ENCODE results near the gene RAD51B. TPM values are rescaled to one million over a fixed set of nuclear protein-coding genes. Genes with fewer than 3 reads are reported as not detected.

Gene RAD51B
- polyA plus RNA-seq, 3 donors: 3.6 to 11.6 (median 9.4) TPM

- Mint-ChIP-seq H3K9me3 (peaks cover 2 to 13% (median 10%) of the 10 kb centered on the region in 7 donors), H3K27me3 (ENCODE audit: low read depth in 3 of 3) (no peaks in the 10 kb centered on the region), H3K4me1 (no peaks in the 10 kb centered on the region), H3K4me3 (no peak overlapping the region), H3K27ac (no peak overlapping the region), H3K36me3 (peaks cover 0 to 4% of the 10 kb centered on the region in 2 donors)
- no peak overlapping the region for H3K9ac ChIP-seq (ENCODE audit: insufficient read depth, low read length, poor library complexity, severe bottlenecking)
- no peak for TF ChIP-seq CTCF (IDR thresholded peaks at IDR 0.05)
- no peaks in the 10 kb centered on the region for H3K27me3 ChIP-seq (ENCODE audit: control insufficient read depth in 2 of 2, insufficient read depth in 2 of 2, low read length in 2 of 2)
- no peaks in the 10 kb centered on the region for H3K36me3 ChIP-seq (replicated peaks in 1 of 2; ENCODE audit: control insufficient read depth in 1 of 2, insufficient read depth in 2 of 2, low read length in 2 of 2)
- H3K27ac ChIP-seq (ENCODE audit: low read depth in 1 of 2, low read length in 2 of 2): no peak overlapping the region
- no peak overlapping the region for H3K4me2 ChIP-seq (replicated peaks; ENCODE audit: extremely low read depth, low read length, poor library complexity, severe bottlenecking)
- H2AFZ ChIP-seq (ENCODE audit: insufficient read depth, low read depth, low read length, poor library complexity, severe bottlenecking): no peak overlapping the region
- no peaks in the 10 kb centered on the region for H3K79me2 ChIP-seq (ENCODE audit: insufficient read depth, low read length)
- no peak overlapping the region for H3K4me3 ChIP-seq (replicated peaks in 1 of 3; ENCODE audit: low read depth in 2 of 3, low read length in 3 of 3)
- DNase-seq: no peak
- no peaks in the 10 kb centered on the region for H4K20me1 ChIP-seq (ENCODE audit: insufficient read depth, low read length)
- WGBS (ENCODE audit: insufficient coverage): no CpG with 5 or more reads among the region's 1 CpG
- intact Hi-C loops (cut with micrococcal nuclease): no loop called here
- H3K9me3 ChIP-seq (replicated peaks in 1 of 2; ENCODE audit: control insufficient read depth in 1 of 2, insufficient read depth in 1 of 2, low read length in 2 of 2): no peaks in the 10 kb centered on the region
- H3K4me1 ChIP-seq (ENCODE audit: control insufficient read depth in 1 of 2, insufficient read depth in 2 of 2, low read length in 2 of 2): no peaks in the 10 kb centered on the region
These were observed 275.2 kb downstream of the RAD51B start for GRCh38 chr14:68094752-68095151.

DNA sequence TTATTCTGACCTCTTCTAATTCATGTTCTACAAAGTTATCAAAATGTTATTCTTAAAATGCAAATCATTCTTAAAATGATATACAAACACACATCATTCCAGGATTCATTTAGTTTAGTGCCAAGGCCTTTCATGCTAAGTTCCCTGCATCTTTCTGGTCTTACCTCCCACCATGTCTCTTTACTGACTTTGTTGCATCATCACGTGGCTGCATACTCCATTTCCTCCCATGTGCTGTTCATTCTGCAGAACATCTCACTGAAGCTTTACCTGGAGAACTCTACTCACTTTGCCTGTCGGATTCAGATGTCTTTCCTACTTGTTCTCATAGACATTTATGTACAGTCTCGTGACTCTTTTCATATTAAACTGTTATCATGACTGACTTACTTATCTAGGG lies 278.1 kb downstream of the RAD51B start:
- Histone ChIP-seq H3K4me3 (replicated peaks in 1 of 3; ENCODE audit: low read depth in 2 of 3, low read length in 3 of 3) (no peak overlapping the region), H3K4me2 (replicated peaks; ENCODE audit: extremely low read depth, low read length, poor library complexity, severe bottlenecking) (no peak overlapping the region), H3K27ac (ENCODE audit: low read depth in 1 of 2, low read length in 2 of 2) (no peak overlapping the region), H3K79me2 (ENCODE audit: insufficient read depth, low read length) (no peaks in the 10 kb centered on the region), H3K4me1 (ENCODE audit: control insufficient read depth in 1 of 2, insufficient read depth in 2 of 2, low read length in 2 of 2) (no peaks in the 10 kb centered on the region), H2AFZ (ENCODE audit: insufficient read depth, low read depth, low read length, poor library complexity, severe bottlenecking) (no peak overlapping the region), H3K27me3 (ENCODE audit: control insufficient read depth in 2 of 2, insufficient read depth in 2 of 2, low read length in 2 of 2) (no peaks in the 10 kb centered on the region), H3K9ac (ENCODE audit: insufficient read depth, low read length, poor library complexity, severe bottlenecking) (no peak overlapping the region), H3K36me3 (replicated peaks in 1 of 2; ENCODE audit: control insufficient read depth in 1 of 2, insufficient read depth in 2 of 2, low read length in 2 of 2) (peaks cover 0 to 13% of the 10 kb centered on the region in 2 donors), H4K20me1 (ENCODE audit: insufficient read depth, low read length) (no peaks in the 10 kb centered on the region), H3K9me3 (replicated peaks in 1 of 2; ENCODE audit: control insufficient read depth in 1 of 2, insufficient read depth in 1 of 2, low read length in 2 of 2) (peaks cover 24 to 25% of the 10 kb centered on the region in 2 donors)
- Mint-ChIP-seq H3K4me3 (no peak overlapping the region), H3K27me3 (ENCODE audit: low read depth in 3 of 3) (no peaks in the 10 kb centered on the region), H3K27ac (no peak overlapping the region), H3K4me1 (no peaks in the 10 kb centered on the region), H3K9me3 (peaks cover 27 to 37% (median 28%) of the 10 kb centered on the region in 7 donors), H3K36me3 (peaks cover 8 to 10% of the 10 kb centered on the region in 2 donors)
- WGBS (ENCODE audit: insufficient coverage): 88% methylated on average over 2 of the region's 3 CpGs
- intact Hi-C loops (cut with micrococcal nuclease): no loop called here
- no peak for TF ChIP-seq CTCF (IDR thresholded peaks at IDR 0.05)
- no peak for DNase-seq
